HT-29 (cell line): ENCODE data around the gene HCAR2. TPM values are rescaled to one million over a fixed set of nuclear protein-coding genes. Genes with fewer than 3 reads are reported as not detected.
A peak's percentile ranks its signal among the peaks of the same experiment; 100 is the strongest.
"Not testable (repeated sequence)": the region's sequence is repeated elsewhere in the genome, so short reads cannot be mapped to it uniquely, and the experiment has no call there.

Experiments used
- DNase-seq: peaks from one replicate; pipeline ENCODE4 v3.0.0-alpha.2; 2015; ENCODE audit warnings: low spot score
- total RNA-seq: library from RNA; depleted of rRNA; stranded (reverse); fragments of >200 nt; shearing (Covaris generic); gene quantifications from 2 replicates; pipeline ENCODE4 v1.2.3, GENCODE V29; 2014

Gene HCAR2
- total RNA-seq, 1 experiment from 2014 or later: 0.56 TPM

DNA sequence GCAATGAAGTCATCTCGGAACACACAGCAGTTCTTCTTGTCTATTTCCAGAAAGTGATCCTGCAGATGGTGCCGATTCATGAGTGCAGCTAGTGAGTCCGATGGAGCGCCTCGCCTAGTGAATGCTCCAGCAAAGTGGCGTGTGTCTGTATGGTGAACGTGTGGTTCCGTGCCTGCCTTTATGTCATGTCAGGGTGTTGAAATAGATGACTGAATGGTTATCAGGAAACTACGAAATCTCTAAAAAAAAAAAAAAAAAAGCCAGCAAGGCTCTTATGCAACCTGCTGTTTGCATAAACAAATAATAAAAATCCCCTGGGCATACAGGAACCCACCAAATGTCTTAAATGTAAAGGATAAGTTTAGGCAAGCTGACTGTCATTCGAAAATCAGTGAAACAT is 13.5 kb upstream of the HCAR2 start, which contains the start of gene HCAR3:
Gene HCAR3, minus strand, starts transcription at position 154 of the 400 bp plus-strand sequence. Its CDS starts 74 bp downstream, at position 80.
- not testable (repeated sequence) for DNase-seq

DNA sequence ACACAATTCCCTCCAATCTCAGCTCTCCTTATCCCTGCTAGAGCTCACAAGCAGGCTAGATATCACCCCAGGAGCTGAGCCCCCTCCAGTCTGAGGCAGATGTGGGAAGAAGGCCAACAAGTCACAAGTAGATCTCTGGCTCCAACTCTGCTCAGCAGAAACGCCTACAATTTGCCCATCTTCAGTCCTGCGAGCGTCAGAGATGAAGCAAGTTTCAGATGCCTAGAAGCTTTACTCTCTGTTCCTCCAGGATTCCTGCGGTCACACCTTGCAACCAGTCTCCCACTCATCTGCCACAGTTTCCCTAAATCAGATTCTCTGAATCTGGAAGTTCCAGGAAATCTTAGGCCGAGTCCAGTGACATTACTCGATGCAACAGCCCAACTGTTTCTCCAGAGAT is 12.1 kb upstream of the HCAR2 start:
- not testable (repeated sequence) for DNase-seq

DNA sequence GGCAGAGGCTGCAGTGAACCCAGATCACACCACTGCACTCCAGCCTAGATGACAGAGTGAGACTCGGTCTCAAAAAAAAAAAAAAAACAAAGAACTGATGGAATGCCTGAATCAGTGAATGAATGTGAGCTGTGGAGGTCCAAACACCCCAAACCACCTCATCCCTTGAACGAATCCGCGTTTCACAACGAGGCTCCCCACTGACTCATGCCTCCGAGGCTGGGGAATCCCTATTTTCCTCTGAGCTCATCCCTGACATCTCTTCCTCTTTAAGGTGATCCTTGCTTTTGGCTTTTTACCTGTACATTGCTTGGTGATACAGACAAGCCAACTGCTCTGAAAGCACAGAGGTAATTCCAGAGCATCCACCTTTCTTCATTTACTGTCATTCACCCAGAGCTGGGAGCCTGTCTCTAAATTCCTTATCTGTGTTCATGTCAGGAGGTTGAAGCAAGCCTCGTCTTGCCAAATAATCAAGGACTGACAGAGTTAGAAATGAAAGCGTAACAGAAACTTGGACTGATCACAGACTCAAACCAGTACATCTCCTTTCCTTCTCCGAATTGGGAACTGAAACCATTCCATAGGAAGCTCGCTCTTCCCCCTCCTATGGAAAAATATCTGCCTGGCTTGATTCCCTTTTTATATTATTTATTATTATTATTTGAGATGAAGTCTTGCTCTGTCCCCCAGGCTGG is 10.5 kb upstream of the HCAR2 start:
- DNase-seq: not testable (repeated sequence)

DNA sequence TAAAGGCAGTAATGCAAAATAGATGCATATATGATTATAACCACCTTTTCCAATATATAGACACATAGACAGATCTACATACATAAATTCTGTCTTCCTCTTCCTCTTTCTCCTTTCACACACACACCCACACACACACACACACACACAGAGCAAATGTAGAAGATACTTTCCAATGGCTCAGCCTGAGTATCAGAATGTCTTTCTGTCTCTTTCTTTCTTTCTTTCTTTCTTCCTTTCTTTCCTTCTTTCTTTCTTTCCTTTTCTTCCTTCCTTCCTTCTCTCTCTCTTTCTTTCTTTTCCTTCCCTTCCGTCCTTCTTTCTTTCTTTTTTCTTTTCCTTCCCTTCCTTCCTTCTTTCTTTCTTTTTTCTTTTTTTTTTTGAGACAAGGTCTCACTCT is 8.1 kb upstream of the HCAR2 start:
- not testable (repeated sequence) for DNase-seq

DNA sequence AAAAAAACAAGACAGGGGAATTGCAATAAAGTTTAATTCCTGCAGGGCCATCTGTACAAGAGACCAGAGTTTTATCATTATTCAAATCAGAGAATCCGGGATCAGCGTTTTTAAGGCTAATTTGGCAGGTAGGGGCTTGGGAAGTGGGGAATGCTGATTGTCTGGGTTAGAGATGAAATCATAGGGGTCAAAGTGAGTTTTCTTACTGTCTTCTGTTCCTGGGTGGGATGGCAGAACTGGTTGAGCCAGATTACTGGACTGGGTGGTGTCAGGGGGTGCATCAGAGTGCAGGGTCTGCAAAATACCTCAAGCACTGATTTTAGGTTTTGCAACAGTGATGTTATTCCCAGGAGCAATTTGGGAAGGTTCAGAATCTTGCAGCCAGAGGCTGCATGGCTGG is 7.2 kb upstream of the HCAR2 start:
- peak; percentile 41 for DNase-seq

DNA sequence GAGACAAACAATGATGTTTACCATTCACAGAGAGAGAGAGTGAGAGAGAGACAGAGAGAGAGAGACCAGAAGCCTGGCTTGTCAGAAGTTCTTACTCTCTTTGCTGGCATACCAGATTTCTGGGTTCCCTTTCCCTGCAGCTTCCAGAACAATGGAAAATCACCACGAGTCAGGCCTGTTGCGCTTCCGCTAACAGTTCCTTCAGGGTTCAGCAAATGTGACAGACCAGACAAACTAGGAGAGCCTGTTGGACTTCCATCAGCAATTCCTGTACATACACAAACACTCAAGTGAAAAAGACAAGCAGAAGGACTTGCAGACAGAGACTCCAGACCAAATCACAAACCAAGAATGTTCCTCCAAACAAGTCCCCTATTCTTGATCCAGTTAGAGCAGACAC is 6.1 kb upstream of the HCAR2 start:
- DNase-seq: not testable (repeated sequence)

DNA sequence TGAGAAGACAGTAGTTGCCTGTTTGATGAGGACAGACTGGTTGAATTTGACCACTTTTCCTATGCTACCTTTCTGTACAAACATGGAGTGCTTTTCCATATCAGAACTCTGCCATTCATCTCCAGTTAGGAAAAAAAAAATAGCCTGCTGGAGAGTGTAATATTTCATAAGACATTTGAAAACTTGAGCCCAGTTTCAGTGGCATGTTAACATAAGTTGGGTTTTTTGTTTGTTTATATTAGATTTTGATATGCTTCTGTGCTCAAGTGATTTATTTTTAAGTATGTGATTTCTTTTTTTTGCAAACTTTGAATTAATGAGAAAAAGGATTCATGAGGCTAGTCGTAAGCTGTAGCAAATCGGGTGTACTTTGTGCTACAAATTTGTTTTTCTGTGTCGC is 684 bp upstream of the HCAR2 start:
- DNase-seq: not testable (repeated sequence)

DNA sequence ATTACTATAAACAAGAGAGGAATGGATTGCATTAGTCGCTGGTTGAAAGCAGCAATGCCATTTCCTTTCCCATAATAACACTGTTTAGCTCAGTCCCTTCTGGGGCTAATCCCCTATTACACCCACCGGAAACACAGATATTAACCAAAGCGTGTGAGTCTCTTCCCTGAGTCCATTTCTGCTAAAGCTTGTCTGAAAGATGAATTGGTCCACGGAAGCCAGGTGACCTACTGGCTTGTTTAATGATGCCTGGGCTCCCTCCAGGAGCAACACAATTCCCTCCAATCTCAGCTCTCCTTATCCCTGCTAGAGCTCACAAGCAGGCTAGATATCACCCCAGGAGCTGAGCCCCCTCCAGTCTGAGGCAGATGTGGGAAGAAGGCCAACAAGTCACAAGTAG is 1.7 kb downstream of the HCAR2 start:
- DNase-seq: not testable (repeated sequence)

DNA sequence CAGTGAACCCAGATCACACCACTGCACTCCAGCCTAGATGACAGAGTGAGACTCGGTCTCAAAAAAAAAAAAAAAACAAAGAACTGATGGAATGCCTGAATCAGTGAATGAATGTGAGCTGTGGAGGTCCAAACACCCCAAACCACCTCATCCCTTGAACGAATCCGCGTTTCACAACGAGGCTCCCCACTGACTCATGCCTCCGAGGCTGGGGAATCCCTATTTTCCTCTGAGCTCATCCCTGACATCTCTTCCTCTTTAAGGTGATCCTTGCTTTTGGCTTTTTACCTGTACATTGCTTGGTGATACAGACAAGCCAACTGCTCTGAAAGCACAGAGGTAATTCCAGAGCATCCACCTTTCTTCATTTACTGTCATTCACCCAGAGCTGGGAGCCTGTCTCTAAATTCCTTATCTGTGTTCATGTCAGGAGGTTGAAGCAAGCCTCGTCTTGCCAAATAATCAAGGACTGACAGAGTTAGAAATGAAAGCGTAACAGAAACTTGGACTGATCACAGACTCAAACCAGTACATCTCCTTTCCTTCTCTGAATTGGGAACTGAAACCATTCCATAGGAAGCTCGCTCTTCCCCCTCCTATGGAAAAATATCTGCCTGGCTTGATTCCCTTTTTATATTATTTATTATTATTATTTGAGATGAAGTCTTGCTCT is 3.0 kb downstream of the HCAR2 start:
- not testable (repeated sequence) for DNase-seq

DNA sequence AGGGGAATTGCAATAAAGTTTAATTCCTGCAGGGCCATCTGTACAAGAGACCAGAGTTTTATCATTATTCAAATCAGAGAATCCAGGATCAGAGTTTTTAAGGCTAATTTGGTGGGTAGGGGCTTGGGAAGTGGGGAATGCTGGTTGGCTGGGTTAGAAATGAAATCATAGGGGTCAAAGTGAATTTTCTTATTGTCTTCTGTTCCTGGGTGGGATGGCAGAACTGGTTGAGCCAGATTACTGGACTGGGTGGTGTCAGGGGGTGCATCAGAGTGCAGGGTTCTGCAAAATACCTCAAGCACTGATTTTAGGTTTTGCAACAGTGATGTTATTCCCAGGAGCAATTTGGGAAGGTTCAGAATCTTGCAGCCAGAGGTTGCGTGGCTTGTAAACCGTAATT is 6.2 kb downstream of the HCAR2 start:
- peak; percentile 77 for DNase-seq

DNA sequence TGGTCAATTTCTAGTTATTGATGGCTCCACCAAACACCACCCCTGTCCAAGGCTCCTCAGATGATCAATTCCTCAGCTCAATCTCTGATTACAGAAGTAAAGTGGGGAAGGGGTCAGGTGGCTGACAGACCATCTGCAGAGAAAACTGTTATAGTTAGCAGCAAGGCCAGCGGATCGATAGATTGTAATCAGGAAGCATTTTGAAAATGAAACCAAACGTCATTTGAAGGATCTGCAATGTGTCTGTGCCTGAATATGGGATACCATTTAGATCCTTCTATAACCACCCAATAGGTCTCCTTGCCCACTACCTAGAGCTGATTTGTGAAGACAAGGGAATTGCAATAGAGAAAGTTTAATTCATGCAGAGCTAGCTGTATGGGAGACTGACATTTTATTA is 11.6 kb downstream of the HCAR2 start:
- DNase-seq: no peak

DNA sequence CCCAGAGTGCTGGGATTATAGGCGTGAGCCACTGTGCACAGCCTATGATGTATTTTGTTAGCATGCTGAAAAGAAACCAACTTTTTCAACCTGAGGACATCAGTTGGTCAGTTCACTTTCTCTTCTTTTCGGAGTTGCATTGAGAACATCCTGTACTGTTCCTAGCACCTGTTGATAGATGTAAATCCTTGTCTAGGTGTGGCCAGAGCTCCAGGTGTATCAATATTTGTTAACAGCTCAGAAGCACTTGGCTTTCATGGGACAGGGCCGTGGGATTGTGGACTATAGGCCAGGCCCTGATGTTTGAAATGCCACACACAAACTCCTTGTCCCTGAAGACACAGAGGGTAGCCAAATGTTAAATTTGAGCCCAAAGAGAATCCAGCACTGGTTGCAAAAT is 14.9 kb downstream of the HCAR2 start:
- no peak for DNase-seq

DNA sequence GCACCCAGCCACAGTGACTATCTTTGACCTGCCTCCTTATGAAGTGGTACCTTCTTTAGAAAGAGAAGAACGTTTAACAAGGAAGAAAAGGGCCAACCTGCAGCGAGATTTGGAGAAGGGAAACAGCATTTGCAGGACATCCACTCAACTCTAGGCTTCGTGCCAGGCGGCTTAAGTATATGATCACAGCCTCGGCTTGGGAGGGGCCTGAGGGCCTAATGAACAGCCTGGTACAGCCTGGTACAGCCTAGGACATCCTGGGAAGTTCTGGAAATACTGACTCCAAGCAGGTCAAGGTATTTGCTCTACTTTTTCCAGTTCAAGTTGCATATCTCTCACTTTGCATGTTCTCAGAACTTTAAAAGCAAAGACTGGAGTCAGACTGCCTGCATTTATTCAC is 16.1 kb downstream of the HCAR2 start:
- DNase-seq: peak; percentile 88

DNA sequence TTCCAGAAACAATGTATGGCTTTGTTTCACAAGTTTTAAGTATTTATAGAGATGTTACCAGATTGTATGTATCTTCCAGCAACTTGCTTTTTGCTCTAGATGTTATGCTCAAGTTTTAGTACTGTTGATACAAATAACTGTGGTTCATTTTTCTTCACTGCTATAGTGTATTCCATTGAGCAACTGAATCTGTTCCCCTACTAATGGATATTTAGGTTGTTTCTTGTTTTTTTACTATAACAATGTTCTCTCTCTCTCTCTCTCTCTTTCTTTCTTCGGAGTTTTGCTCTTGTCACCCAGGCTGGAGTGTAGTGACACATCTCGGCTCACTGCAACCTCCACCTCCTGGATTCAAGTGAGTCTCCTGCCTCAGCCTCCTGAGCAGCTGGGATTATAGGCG is 16.6 kb downstream of the HCAR2 start:
- no peak for DNase-seq

DNA sequence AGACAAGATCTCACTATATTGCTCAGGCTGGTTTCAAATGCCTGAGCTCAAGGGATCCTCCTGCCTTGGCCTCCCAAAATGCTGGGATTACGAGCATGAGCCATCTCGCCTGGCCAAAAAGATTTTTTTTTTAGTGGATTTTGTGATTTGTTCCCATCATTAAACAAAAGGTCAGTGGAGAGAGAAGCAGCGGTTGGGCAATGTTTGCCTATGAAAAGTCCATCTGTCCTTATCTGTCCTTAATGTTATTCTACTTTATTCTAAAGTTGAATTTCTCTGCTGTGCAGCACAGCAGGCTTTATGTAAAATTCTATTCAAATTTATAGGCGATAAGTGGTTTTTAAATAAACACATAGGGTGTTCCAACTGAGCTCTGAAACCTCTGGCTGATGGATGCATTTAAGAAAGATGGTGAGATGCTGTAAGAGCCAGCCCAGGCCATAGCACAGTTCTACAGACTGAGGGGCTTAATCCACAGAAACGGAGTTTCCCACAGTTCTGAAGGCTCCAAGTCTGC is 18.8 kb downstream of the HCAR2 start:
- no peak for DNase-seq

DNA sequence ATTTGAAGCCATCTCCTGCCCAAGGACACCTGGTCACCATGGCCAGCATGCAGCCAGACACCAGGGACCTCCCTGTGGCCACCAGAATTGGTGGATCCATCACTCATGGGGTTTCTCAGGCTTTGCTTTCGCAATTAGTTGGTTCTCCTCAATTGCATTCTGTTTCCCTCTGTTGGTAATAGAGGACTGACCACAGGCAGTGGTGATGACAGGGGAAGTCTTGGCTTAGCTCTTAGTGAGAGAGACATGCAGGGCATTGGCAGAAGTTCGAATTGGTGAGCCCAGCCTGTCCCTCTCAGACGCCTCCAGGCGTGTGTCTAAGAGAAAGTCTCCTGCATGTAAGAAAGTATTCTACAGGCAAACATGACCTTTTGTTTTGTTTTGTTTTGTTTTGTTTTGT is 21.3 kb downstream of the HCAR2 start:
- DNase-seq: no peak

DNA sequence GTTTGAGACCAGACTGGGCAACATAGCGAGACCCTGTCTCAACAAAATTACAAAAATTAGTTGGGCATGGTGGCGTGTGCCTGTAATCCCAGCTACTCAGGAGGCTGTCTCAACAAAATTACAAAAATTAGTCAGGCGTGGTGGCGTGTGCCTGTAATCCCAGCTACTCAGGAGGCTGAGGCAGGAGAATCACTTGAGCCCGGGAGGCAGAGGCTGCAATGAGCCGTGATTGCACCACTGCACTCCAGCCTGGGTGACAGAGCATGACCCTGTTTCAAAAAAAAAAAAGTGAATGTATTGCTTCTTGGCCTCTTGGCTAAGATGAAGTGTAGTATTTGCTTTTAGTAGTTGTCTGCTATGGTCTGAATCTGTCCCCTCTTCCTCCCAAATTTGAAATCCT is 22.2 kb downstream of the HCAR2 start:
- not testable (repeated sequence) for DNase-seq

DNA sequence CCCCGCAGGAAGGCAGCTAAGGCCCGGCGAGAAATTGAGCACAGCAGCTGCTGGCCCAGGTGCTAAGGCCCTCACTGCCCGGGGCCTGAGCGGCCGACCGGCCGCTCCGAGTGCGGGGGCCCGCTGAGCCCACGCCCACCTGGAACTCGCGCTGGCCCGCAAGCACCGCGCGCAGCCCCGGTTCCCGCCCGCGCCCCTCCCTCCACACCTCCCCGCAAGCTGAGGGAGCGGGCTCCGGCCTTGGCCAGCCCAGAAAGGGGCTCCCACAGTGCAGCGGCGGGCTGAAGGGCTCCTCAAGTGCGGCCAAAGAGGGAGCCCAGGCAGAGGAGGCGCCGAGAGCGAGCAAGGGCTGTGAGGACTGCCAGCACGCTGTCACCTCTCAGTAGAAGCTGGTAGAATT is 26.4 kb downstream of the HCAR2 start:
- not testable (repeated sequence) for DNase-seq

DNA sequence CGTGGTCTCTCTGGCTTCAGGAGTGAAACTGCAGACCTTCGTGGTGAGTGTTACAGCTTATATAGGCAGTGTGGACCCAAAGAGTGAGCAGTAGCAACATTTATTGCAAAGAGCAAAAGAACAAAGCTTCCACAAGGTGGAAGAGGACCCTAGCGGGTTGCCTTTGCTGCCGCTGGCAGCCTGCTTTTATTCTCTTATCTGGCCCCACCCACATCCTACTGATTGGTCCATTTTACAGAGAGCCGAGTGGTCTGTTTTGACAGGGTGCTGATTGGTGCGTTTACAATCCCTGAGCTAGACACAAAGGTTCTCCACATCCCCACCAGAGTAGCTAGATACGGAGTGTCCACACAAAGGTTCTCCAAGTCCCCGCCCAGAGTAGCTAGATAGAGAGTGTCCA is 27.1 kb downstream of the HCAR2 start:
- not testable (repeated sequence) for DNase-seq

DNA sequence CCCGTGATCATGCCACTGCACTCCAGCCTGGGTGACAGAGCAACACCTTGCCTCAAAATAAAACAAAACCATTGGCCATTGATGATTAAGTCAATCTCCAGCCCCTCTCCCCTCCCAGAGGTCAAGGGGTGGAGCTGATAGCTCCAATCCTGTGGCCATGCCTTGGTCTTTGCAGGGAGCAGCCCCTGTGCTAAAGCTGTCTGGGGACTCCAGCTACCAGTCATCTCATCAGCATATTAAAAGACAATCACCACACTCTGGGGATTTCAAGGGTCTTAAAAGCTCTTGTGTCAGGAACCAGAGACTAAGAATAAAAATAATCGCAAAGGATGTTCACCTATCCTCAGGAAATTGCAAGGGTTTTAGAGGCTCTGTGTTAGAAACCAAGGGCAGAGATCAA is 30.6 kb downstream of the HCAR2 start:
- DNase-seq: no peak

DNA sequence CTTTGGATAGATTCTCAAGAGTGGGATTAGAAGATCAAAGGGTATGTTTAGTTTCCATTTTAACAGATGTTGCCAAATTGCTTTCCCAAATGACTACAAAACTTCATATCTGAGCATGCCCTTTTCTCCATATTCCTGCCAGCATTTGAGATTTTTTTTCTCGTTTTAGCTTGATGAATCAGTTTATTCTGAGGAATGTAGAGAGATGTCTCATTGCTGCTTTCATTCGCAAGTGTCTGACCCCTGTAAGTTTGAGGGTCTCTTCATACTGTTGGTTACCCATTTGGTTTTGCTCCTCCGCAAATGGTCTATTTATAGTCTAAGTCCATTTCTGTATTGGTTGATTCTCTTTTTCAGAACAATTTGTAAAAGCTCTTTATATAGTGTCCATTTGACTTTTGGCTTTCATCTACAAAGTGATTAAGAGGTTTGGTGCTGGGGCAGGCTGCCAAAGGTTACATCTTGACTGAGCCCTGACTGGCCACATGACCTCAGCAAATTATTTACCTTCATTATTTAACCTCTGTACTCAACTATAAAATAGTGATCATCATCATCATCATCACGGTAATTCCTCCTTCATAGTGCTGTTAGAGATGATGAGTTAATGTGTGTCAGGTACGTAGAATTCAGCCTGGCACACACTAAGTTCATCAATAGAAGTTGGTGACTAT is 33.6 kb downstream of the HCAR2 start:
- peak; percentile 52 for DNase-seq

DNA sequence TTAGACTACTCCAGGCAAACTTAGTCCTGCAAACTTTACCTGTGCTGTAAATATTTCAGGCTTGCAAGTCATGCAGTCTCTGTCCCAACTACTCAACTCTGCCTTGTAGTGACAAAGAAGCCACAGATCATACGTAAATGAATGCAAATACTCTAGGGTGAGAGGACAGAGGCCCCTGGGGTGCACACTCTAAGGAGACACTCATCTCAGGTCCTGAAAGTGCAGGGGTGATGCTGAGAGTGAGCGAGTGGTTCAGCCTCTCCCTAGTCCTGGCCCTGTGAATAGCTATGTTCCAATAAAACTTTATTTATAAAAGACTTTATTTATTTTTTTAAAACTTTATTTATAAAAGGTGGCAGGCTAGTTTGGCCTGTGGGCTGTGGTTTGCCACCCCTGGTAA is 34.9 kb downstream of the HCAR2 start:
- no peak for DNase-seq
